Cortex of kidney (tissue), 1 donor: ENCODE results near the gene ENKD1.

ENCODE experiments used
- DNase-seq: peaks from one replicate; lab custom pipeline; 2025; lab: John Stamatoyannopoulos, UW

The ENKD1 gene

GRCh38 chr16:67662653-67663010 lies 3.9 kb downstream of the ENKD1 start:
- no peak for DNase-seq

- DNase-seq: no peak
Measured at GRCh38 chr16:67661886-67662652, 4.5 kb downstream of the ENKD1 start.

GRCh38 chr16:67661101-67661761 lies 5.3 kb downstream of the ENKD1 start:
- DNase-seq: no peak

DNA sequence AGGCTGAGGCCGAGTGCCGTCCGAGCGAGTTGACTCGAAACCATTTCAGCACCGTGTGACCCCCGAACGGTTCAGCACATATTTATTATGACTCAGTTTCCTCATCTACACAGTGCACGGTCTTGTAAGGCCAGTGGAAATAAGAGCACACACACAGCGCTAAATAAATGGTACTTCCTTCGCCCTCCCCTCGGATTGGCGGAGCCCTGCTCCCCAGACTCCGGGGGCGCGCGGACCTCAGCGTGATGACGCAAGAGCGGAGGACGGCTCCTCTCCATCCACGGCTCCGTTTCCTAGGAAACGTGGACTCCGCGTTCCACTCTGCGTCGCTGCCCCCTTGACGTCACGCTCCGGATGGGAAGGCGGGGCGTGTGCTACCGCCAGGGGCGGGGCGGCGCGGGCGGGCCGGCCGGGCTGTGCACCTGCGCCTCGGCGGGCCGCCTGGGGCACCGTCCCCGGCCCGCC lies 6.0 kb downstream of the ENKD1 start, which contains the start of gene PARD6A:
Gene PARD6A, plus strand, starts transcription at position 397 of the 465 bp plus-strand sequence. CDS start 79 bp downstream, outside the sequence.
- peak; percentile 58 for DNase-seq

DNA sequence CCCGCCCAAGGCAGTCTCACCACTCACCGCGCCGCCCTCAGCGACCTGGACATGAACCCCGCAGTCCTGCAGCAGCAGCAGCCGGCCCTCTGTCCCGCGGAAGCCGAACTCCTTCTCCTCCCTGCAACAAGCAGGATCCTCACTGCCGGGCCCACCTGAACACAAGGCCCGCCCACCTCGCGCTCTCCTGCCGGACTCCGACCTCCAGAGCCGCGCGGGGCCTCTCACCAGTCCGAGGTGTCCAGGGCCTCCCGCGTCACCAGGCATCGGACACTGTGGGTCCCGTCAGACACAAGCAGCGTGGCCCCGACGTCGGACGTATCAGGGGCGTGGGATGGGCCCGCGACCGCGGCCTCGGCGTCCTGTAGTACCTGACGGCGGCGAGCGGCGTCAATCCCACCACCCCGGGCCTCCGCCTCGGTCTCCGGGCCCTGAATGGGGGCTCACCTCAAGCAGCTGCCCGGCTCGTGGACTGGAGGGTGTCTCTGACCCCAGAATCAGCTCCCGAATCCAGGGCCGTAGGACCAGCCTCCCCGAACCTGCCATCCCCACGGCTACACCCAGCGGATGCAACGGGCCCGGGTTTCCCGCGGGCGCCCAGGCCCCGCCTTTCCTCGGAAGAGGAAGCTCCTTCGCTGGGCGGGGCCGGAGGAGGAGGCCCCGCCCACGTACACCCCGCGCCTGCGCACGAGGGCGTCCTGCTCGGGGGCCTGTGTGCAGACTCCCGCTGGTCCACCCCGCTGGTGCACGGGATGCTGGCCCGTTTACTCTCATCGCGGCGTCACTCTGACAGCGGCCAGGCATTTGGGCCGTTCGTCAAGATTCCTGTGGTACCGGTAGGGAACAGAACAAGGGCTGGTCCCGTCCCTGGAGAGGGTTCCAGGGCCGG lies 6.6 kb downstream of the ENKD1 start, which contains the start of gene ACD:
Gene ACD, minus strand, starts transcription at position 586 of the 889 bp plus-strand sequence. Its CDS starts 40 bp downstream, at position 546.
- peak; percentile 64 for DNase-seq

- DNase-seq: no peak
Measured at GRCh38 chr16:67658849-67659674, 7.5 kb downstream of the ENKD1 start.

GRCh38 chr16:67657751-67658518 lies 8.6 kb downstream of the ENKD1 start:
- DNase-seq: no peak

GRCh38 chr16:67657017-67657608 lies 9.4 kb downstream of the ENKD1 start:
- DNase-seq: no peak

- DNase-seq: no peak
Measured at GRCh38 chr16:67656344-67657016, 10.1 kb downstream of the ENKD1 start.

DNA sequence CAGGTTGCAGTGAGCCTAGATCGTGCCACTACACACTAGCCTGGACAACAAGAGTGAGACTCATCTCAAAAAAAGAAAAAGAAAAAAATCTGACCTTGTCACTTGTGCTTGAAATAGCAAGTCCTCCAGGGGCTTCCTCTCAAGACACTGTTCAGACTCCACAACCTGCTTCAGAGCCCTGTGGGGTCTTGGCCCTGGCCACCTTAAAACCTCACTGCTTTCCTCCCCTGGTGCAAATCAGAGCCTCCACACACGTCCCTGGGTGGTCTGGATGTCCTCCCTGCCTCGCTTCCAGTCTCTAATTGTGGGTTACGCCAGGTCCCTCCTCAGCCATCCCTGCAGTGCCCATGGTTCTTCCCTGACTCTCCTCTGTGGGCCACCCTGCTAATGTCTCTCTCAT lies 11.2 kb downstream of the ENKD1 start:
- no peak for DNase-seq

DNA sequence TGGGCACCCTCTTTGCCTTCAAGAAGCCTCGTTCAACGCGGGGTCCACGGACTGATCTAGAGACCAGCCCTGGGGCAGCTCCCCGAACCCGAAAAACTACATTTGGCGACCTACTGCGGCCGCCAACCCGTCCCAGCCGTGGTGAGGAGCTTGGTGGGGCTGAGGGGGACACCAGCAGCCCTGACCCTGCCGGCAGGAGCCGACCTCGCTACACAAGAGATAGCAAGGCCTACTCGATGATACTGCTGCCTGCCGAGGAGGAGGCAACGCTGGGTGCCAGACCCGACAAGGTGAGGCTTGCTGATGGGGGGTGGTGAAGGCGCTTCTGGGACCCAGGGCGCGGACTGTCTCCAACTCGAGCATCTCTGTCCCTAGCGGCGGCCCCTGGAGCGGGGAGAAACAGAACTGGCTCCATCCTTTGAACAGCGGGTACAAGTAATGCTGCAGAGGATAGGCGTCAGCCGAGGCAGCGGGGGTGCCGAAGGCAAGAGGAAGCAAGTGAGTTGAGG lies 12.1 kb downstream of the ENKD1 start:
- no peak for DNase-seq

GRCh38 chr16:67653789-67654402 lies 12.7 kb downstream of the ENKD1 start:
- no peak for DNase-seq

GRCh38 chr16:67653128-67653788 lies 13.3 kb downstream of the ENKD1 start:
- no peak for DNase-seq

DNA sequence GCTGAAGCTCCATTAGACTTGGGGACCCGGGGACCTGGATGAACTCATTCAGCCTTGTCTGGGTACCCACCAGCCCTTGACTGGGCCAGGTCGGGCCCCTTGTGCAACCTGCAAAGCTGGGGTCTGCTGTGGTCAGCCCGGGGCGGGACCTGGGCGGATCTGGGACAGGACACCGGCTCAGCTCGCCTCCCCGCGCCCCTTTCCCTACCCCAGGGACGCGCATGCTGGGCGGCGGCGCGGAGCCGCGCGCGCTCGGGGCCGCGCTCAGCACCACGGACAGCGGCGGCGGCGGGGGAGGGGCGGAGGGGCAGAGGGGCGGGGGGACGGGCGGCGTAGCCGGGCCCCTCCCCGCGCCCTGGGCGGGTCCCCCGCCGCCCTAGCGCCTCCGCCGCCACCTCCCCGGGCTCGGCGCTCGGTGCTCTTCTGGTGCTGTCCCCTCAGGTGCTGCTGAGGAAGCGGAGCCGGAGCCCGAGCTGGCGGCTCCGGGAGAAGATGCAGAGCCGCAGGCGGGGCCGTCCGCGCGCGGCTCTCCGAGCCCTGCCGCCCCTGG lies 13.9 kb downstream of the ENKD1 start:
- DNase-seq: no peak

GRCh38 chr16:67651847-67652246 lies 14.7 kb downstream of the ENKD1 start:
- no peak for DNase-seq

DNA sequence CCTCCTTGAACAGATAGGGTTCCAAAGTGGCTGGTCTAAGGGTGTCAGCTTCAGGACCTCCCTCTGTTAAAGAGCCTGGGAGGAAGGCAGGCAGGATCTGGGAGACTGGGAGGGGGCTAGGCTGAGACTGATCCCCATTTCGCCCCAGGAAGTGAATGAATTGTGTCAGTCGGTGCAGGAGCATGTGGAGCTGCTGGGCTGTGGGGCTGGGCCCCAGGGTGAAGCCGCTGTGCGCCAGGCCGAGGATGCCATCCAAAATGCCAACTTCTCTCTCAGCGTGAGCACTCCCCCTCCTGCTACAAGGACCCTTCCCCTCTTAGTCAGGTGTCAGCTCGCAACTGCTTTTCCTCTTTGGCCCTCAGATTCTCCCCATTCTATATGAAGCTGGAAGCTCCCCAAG lies 15.5 kb downstream of the ENKD1 start:
- DNase-seq: no peak

- DNase-seq: no peak
Measured at GRCh38 chr16:67650023-67650422, 16.5 kb downstream of the ENKD1 start.

DNA sequence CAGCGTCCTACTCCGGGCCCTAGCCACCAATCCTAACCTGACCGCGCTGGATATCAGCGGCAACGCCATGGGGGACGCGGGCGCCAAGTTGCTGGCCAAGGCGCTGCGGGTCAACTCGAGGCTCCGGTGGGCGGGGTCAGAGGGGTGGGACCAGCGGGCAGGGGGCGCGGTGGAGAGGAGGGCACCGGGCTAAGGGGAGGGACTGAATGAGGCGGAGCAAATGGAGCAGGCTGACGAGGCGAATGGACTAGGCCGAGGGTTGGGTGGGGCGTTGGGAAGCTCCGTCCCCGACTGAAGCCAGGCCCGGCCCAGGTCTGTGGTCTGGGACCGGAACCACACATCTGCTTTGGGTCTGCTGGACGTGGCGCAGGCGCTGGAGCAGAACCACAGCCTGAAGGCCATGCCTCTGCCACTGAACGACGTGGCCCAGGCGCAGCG lies 17.0 kb downstream of the ENKD1 start:
- no peak for DNase-seq
